GM21367 (cell line): ENCODE data around the gene FAP.

Experiments used
- ATAC-seq: cut with Tn5 transposase; IDR thresholded peaks from one replicate; pipeline ENCODE4 v1.9.1; 2021; ENCODE audit not compliant: unreplicated experiment

FAP gene

GRCh38 chr2:162188451-162188850, 54.8 kb downstream of the FAP start:
- ATAC-seq, result no peak

- no peak for ATAC-seq
Observed at GRCh38 chr2:162185541-162186232, 57.6 kb downstream of the FAP start.

GRCh38 chr2:162184821-162185450, 58.3 kb downstream of the FAP start:
- no peak for ATAC-seq

GRCh38 chr2:162184359-162184758, 58.9 kb downstream of the FAP start:
- ATAC-seq, result no peak

GRCh38 chr2:162182395-162182794, 60.9 kb downstream of the FAP start:
- no peak for ATAC-seq

- no peak for ATAC-seq
Observed at GRCh38 chr2:162177301-162177700, 65.9 kb downstream of the FAP start.

- ATAC-seq, result no peak
Observed at GRCh38 chr2:162175714-162176113, 67.5 kb downstream of the FAP start.

GRCh38 chr2:162174746-162175145, 68.5 kb downstream of the FAP start:
- ATAC-seq, result no peak

GRCh38 chr2:162172802-162173370, 70.4 kb downstream of the FAP start:
- ATAC-seq, result no peak

- no peak for ATAC-seq
Observed at GRCh38 chr2:162166745-162167144, 76.5 kb downstream of the FAP start.

GRCh38 chr2:162166174-162166573, 77.1 kb downstream of the FAP start:
- ATAC-seq, result no peak

- no peak for ATAC-seq
Observed at GRCh38 chr2:162164802-162165201, 78.4 kb downstream of the FAP start.

GRCh38 chr2:162159446-162159845, 83.8 kb downstream of the FAP start:
- no peak for ATAC-seq

- ATAC-seq, result no peak
Observed at GRCh38 chr2:162156149-162156548, 87.1 kb downstream of the FAP start.

GRCh38 chr2:162155093-162155492, 88.2 kb downstream of the FAP start:
- ATAC-seq, result no peak

- peak; percentile 99 for ATAC-seq
Observed at GRCh38 chr2:162153608-162154224, 89.5 kb downstream of the FAP start.

- ATAC-seq, result no peak
Observed at GRCh38 chr2:162152147-162152546, 91.1 kb downstream of the FAP start, which contains the start of gene GCG. TSS of gene GCG (minus strand) at chr2:162152247. CDS start at chr2:162149178, 3,069 bp downstream.

- no peak for ATAC-seq
Observed at GRCh38 chr2:162149940-162150339, 93.3 kb downstream of the FAP start.

- no peak for ATAC-seq
Observed at GRCh38 chr2:162149466-162149865, 93.8 kb downstream of the FAP start.

GRCh38 chr2:162148956-162149355, 94.3 kb downstream of the FAP start:
- no peak for ATAC-seq

GRCh38 chr2:162143969-162144368, 99.3 kb downstream of the FAP start:
- no peak for ATAC-seq

- ATAC-seq, result no peak
Observed at GRCh38 chr2:162138310-162138709, 104.9 kb downstream of the FAP start.
